MM.1S (cell line): Measurements from ENCODE around the gene PCP4.

ENCODE experiments used
- EZH2 ChIP-seq: fragments of 300-600 bp; sonication (generic); optimal IDR thresholded peaks from 2 replicates; pipeline ENCODE3; 2017; ENCODE audit warnings: low read depth, mild to moderate bottlenecking, antibody characterized with exemption, low read length, mixed read lengths
- TF ChIP-seq, protein P1 (sequence below): fragments of 300-600 bp; sonication (generic); IDR thresholded peaks from 2 replicates; pipeline ENCODE4 v1.5.1; 2016; ENCODE audit warnings: antibody characterized with exemption, low read length, mixed read lengths

DNA sequence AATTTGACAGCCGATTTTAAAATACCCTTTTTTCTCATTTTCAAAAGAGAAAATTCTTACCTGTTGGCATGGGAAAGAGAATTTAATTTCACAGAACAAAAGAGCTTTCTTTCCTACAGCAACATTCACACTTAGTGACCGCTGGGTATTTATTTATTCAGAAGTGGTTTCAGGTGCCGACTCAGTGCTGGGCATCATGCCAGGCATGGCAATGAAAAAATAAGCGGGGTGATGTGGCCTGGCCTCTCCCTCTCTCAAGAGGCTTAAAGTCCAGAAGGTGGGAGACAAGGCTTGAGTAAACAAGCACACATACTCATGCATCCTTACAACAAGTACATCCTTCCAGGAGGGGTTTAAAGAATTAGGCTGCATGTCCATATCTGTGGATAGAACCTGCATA, 4.1 kb upstream of the PCP4 start:
- TF ChIP-seq, protein P1, sequence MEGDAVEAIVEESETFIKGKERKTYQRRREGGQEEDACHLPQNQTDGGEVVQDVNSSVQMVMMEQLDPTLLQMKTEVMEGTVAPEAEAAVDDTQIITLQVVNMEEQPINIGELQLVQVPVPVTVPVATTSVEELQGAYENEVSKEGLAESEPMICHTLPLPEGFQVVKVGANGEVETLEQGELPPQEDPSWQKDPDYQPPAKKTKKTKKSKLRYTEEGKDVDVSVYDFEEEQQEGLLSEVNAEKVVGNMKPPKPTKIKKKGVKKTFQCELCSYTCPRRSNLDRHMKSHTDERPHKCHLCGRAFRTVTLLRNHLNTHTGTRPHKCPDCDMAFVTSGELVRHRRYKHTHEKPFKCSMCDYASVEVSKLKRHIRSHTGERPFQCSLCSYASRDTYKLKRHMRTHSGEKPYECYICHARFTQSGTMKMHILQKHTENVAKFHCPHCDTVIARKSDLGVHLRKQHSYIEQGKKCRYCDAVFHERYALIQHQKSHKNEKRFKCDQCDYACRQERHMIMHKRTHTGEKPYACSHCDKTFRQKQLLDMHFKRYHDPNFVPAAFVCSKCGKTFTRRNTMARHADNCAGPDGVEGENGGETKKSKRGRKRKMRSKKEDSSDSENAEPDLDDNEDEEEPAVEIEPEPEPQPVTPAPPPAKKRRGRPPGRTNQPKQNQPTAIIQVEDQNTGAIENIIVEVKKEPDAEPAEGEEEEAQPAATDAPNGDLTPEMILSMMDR, result no peak
- TF ChIP-seq EZH2, result no peak
